22Rv1 (cell line): ENCODE data around the gene POU5F1.

Experiments used
- ZFX ChIP-seq: fragments of 450-650 bp; IDR thresholded peaks from 2 replicates; pipeline ENCODE4 v1.6.1; 2017; ENCODE audit warnings: antibody characterized with exemption, borderline replicate concordance
- TF ChIP-seq, protein P1 (sequence below): fragments of 450-650 bp; IDR thresholded peaks from 2 replicates; pipeline ENCODE4 v1.5.1; 2017; ENCODE audit warnings: mild to moderate bottlenecking

DNA sequence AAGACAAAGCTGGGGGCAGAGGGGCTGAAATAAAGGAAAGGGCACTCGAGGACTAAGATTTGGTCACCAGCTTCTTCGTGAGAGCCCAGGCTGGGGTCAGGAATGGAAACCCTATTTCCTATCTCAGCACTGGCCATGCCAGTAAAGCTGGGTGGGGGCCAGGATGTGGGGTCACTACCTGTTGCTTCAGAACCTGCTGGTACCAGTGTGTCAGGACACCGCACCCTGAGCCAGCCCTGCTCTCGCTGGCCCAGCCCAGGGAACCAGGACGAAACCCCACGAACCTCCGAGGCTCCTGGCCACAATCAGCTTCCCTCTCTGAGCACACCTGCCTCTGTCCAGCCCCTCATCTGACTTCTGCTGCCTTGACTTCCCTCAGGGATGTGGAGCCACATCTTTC lies 52.3 kb downstream of the POU5F1 start:
- TF ChIP-seq, protein P1, sequence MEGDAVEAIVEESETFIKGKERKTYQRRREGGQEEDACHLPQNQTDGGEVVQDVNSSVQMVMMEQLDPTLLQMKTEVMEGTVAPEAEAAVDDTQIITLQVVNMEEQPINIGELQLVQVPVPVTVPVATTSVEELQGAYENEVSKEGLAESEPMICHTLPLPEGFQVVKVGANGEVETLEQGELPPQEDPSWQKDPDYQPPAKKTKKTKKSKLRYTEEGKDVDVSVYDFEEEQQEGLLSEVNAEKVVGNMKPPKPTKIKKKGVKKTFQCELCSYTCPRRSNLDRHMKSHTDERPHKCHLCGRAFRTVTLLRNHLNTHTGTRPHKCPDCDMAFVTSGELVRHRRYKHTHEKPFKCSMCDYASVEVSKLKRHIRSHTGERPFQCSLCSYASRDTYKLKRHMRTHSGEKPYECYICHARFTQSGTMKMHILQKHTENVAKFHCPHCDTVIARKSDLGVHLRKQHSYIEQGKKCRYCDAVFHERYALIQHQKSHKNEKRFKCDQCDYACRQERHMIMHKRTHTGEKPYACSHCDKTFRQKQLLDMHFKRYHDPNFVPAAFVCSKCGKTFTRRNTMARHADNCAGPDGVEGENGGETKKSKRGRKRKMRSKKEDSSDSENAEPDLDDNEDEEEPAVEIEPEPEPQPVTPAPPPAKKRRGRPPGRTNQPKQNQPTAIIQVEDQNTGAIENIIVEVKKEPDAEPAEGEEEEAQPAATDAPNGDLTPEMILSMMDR, result no peak
- TF ChIP-seq ZFX, result no peak
